Left ventricle myocardium inferior (tissue), 1 donor: ENCODE data around the gene PIK3R2. TPM values are rescaled to one million over a fixed set of nuclear protein-coding genes. Genes with fewer than 3 reads are reported as not detected.

ENCODE experiments used
- DNase-seq: peaks from one replicate; pipeline ENCODE4 v3.0.0-alpha.2; 2020
- H3K27ac ChIP-seq: fragments of 200-600 bp; replicated peaks from 2 replicates; pipeline ENCODE4 v1.8.0; 2021
- H3K27me3 ChIP-seq: fragments of 200-600 bp; 2 replicates; pipeline ENCODE4 v1.8.0; 2021; ENCODE audit warnings: low read depth
- H3K36me3 ChIP-seq: fragments of 200-600 bp; 2 replicates; pipeline ENCODE4 v1.8.0; 2021
- H3K4me1 ChIP-seq: fragments of 200-600 bp; 2 replicates; pipeline ENCODE4 v1.8.0; 2021
- H3K4me3 ChIP-seq: fragments of 200-600 bp; 2 replicates; pipeline ENCODE4 v1.8.0; 2021; ENCODE audit warnings: mild to moderate bottlenecking, moderate library complexity
- H3K9me3 ChIP-seq: fragments of 200-600 bp; replicated peaks from 2 replicates; pipeline ENCODE4 v1.8.0; 2021
- intact Hi-C: fragments of 100-400 bp; cut with micrococcal nuclease; formaldehyde crosslinking; loops from one replicate; pipeline ENCODE4 v1.11.0; 2022
- total RNA-seq: library from RNA; stranded (reverse); fragmentation: NEBNext Ultra II Directional; extraction: Animal tissue kit (Norgen Biotek cat#: 25700); gene quantifications from one replicate; pipeline ENCODE4 v1.2.1, GENCODE V29; 2021
- TF ChIP-seq, protein P1 (sequence below): fragments of 200-600 bp; IDR thresholded peaks from 2 replicates; pipeline ENCODE4 v1.8.0; 2021; ENCODE audit warnings: antibody characterized with exemption, mild to moderate bottlenecking, borderline replicate concordance
- donor health status: DM: no; HTN: yes; CAD: no; lungs with severe emphysema.

Gene PIK3R2
- total RNA-seq, 1 donor from 2014 or later, result 28.0 TPM

DNA sequence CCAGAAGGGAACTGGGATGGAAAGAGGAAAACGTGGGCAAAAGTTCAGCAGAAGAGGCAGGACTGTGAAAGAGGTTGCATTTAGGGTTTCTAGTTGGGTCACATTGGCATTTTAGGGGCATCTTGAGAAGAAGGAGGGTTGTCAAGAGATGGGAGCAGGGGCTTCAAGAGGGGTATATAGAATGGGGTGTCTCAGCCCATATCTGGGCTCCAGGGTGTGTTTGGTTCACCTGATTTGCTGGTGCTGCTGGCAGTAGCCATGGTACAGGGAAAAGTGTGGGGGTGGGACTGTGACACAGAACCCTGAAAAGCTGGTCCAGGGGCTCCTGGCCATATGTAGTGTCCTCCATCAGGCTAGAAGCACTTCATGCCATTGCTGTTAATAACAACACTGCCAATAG lies 32.8 kb upstream of the PIK3R2 start:
- Histone ChIP-seq H3K4me1 (peaks cover 27% of the 10 kb centered on the region), H3K9me3 (no peaks in the 10 kb centered on the region), H3K27me3 (no peaks in the 10 kb centered on the region), H3K27ac (no peak overlapping the region), H3K4me3 (no peak overlapping the region), H3K36me3 (peaks cover 4% of the 10 kb centered on the region)
- intact Hi-C loops, result no loop called here
- no peak for DNase-seq
- TF ChIP-seq, protein P1, sequence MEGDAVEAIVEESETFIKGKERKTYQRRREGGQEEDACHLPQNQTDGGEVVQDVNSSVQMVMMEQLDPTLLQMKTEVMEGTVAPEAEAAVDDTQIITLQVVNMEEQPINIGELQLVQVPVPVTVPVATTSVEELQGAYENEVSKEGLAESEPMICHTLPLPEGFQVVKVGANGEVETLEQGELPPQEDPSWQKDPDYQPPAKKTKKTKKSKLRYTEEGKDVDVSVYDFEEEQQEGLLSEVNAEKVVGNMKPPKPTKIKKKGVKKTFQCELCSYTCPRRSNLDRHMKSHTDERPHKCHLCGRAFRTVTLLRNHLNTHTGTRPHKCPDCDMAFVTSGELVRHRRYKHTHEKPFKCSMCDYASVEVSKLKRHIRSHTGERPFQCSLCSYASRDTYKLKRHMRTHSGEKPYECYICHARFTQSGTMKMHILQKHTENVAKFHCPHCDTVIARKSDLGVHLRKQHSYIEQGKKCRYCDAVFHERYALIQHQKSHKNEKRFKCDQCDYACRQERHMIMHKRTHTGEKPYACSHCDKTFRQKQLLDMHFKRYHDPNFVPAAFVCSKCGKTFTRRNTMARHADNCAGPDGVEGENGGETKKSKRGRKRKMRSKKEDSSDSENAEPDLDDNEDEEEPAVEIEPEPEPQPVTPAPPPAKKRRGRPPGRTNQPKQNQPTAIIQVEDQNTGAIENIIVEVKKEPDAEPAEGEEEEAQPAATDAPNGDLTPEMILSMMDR, result no peak

DNA sequence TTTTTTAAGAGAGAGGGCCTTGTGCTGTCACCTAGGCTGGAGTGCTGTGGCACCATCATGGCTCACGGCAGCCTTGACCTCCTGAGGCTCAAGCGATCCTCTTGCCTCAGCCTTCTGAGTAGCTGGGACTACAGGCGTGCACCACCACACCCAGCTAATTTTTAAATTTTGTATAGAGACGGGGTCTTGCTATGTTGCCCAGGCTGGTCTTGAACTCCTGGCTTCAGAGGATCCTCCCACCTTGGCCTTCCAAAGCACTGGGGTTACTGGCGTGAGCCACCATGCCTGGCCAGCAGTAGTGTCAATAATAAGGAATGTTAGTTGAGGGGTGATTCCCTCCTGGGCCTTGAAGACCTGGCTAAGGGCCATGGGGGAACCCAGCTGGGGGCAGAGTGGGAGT lies 31.8 kb upstream of the PIK3R2 start:
- H3K27ac ChIP-seq, result no peak overlapping the region
- TF ChIP-seq, protein P1, result no peak
- no peak overlapping the region for H3K4me3 ChIP-seq
- H3K9me3 ChIP-seq, result no peaks in the 10 kb centered on the region
- peaks cover 27% of the 10 kb centered on the region for H3K4me1 ChIP-seq
- H3K27me3 ChIP-seq, result no peaks in the 10 kb centered on the region
- peaks cover 4% of the 10 kb centered on the region for H3K36me3 ChIP-seq
- intact Hi-C loops, result no loop called here
- DNase-seq, result no peak

DNA sequence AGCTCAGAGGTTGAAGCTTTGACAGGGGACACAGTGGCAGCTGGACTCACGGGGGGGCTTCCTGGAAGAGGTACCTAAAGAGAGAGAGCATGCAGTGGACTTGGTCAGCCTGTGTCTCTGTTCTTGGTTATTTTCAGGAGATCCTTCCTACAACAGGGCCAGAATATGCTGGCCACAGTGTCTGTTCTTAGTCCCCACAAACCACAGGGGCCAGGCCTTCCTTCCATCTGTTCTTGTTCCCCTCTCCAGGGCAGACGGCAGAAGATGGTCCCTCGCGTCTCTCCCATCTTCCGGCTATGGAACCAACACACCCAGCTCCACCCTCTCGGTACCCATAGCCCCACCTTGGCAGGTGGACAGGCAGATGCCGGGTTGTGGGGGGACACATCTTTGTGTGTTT lies 30.5 kb upstream of the PIK3R2 start:
- H3K27me3 ChIP-seq, result no peaks in the 10 kb centered on the region
- intact Hi-C loops, result no loop called here
- peak overlapping the region; percentile 60 for H3K27ac ChIP-seq
- no peaks in the 10 kb centered on the region for H3K9me3 ChIP-seq
- TF ChIP-seq, protein P1, result no peak
- H3K36me3 ChIP-seq, result peaks cover 4% of the 10 kb centered on the region
- H3K4me3 ChIP-seq, result no peak overlapping the region
- no peak for DNase-seq
- H3K4me1 ChIP-seq, result peaks cover 21% of the 10 kb centered on the region

DNA sequence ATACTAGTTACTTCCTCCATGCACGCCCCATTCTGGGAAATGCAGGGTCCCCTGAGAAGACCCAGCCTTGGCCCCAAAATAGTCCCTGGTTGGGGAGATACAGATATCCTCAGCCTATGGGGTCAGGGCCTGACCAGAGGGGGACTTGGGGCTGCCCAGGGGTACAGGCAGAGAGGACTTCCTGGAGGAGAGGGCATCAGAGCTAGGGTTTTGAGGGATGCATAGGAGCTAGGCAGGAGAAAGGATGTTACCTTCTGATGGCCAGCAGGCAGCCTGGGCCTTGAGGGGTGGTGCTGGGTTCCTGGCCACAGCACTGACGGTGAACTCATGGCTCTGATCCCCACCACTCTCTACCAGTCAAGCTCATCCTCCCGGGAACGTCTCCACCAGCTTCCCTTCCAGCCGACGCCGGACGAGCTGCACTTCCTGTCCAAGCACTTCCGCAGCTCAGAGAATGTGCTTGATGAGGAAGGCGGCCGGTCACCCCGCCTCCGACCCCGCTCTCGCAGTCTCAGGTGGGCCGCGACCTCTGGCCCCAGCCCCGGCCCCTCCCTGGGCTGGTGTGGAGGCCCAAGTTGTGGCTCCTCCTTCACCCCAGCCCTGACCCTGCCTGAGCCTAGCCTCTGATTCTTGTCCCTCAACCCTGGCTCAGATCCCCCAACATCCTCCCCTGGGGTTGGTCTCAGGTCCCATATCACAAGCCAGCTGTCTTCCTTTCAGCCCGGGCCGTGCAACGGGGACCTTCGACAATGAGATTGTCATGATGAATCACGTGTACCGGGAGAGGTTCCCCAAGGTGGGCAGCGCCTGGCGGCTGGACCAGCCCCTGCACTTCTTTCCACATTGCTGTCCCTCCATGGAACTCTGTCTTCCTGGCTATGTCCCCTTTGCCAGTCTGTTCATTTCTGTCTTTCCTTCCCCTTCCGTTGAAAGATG lies 29.8 kb upstream of the PIK3R2 start:
- Histone ChIP-seq H3K9me3 (no peaks in the 10 kb centered on the region), H3K27ac (peak overlapping the region; percentile 60), H3K4me3 (peak overlapping the region; percentile 15), H3K4me1 (peaks cover 16% of the 10 kb centered on the region), H3K27me3 (no peaks in the 10 kb centered on the region), H3K36me3 (peaks cover 5% of the 10 kb centered on the region)
- TF ChIP-seq, protein P1, result no peak
- intact Hi-C loops, result no loop called here
- peak; percentile 36 for DNase-seq

DNA sequence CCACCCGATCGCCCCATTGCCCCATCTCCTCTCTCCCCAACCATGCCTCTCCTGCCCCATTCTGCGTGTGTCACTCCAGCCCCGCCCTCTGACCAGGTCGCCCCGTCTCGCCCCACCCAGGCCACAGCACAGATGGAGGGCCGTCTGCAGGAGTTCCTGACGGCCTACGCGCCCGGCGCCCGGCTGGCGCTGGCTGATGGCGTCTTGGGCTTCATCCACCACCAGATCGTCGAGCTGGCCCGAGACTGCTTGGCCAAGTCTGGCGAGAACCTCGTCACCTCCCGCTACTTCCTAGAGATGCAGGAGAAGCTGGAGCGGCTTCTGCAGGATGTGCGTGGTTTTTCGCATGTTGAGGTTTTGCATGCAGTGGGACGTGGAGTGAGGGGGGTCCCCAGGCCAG lies 29.1 kb upstream of the PIK3R2 start:
- Histone ChIP-seq H3K4me1 (peaks cover 9% of the 10 kb centered on the region), H3K27ac (peak overlapping the region; percentile 60), H3K4me3 (peak overlapping the region; percentile 15), H3K9me3 (no peaks in the 10 kb centered on the region), H3K27me3 (no peaks in the 10 kb centered on the region), H3K36me3 (peaks cover 12% of the 10 kb centered on the region)
- intact Hi-C loops, result no loop called here
- no peak for DNase-seq
- TF ChIP-seq, protein P1, result no peak
